ENCODE results near the gene CD151.

Gene CD151

GRCh38 chr11:863910-864827 is 31.4 kb downstream of the CD151 start:
- no peak for DNase-seq (ENCODE audit: low read depth, low spot score)
- in situ Hi-C loops (cut with HindIII; ENCODE audit: low sequenced_read_pairs): no loop called here
- no peak for TF ChIP-seq CTCF (IDR thresholded peaks at IDR 0.05; ENCODE audit: low read depth, low read length)
- no peak overlapping the region for H3K4me3 ChIP-seq (ENCODE audit: low read depth, low read length)

GRCh38 chr11:864898-865297 is 32.1 kb downstream of the CD151 start:
- DNase-seq (ENCODE audit: low read depth, low spot score): no peak
- in situ Hi-C loops (cut with HindIII; ENCODE audit: low sequenced_read_pairs): no loop called here
- H3K4me3 ChIP-seq (ENCODE audit: low read depth, low read length): no peak overlapping the region
- no peak for TF ChIP-seq CTCF (IDR thresholded peaks at IDR 0.05; ENCODE audit: low read depth, low read length)

- in situ Hi-C loops (cut with HindIII; ENCODE audit: low sequenced_read_pairs): no loop called here
- no peak for DNase-seq (ENCODE audit: low read depth, low spot score)
- no peak overlapping the region for H3K4me3 ChIP-seq (ENCODE audit: low read depth, low read length)
- TF ChIP-seq CTCF (IDR thresholded peaks at IDR 0.05; ENCODE audit: low read depth, low read length): no peak
Measured at GRCh38 chr11:865462-866430, 33.0 kb downstream of the CD151 start.

GRCh38 chr11:866481-866880 is 33.7 kb downstream of the CD151 start:
- DNase-seq (ENCODE audit: low read depth, low spot score): no peak
- in situ Hi-C loops (cut with HindIII; ENCODE audit: low sequenced_read_pairs): no loop called here
- TF ChIP-seq CTCF (IDR thresholded peaks at IDR 0.05; ENCODE audit: low read depth, low read length): no peak
- no peak overlapping the region for H3K4me3 ChIP-seq (ENCODE audit: low read depth, low read length)

- DNase-seq (ENCODE audit: low read depth, low spot score): no peak
- TF ChIP-seq CTCF (IDR thresholded peaks at IDR 0.05; ENCODE audit: low read depth, low read length): no peak
- in situ Hi-C loops (cut with HindIII; ENCODE audit: low sequenced_read_pairs): no loop called here
- H3K4me3 ChIP-seq (ENCODE audit: low read depth, low read length): no peak overlapping the region
Measured at GRCh38 chr11:867856-868358, 35.2 kb downstream of the CD151 start.

- DNase-seq (ENCODE audit: low read depth, low spot score): no peak
- in situ Hi-C loops (cut with HindIII; ENCODE audit: low sequenced_read_pairs): no loop called here
- TF ChIP-seq CTCF (IDR thresholded peaks at IDR 0.05; ENCODE audit: low read depth, low read length): no peak
- no peak overlapping the region for H3K4me3 ChIP-seq (ENCODE audit: low read depth, low read length)
Measured at GRCh38 chr11:868394-868793, 35.6 kb downstream of the CD151 start.

Data from astrocyte of the spinal cord (primary cell).